Cardiac fibroblast (primary cell): ENCODE results near the gene PPFIA1.

ENCODE experiments used
- DNase-seq, 2 donors: peaks; one replicate each; pipeline versions ENCODE4 v3.0.0 to v3.0.0-alpha.2; 2010; ENCODE audit warnings: low read depth in 2 of 2
- H3K4me3 ChIP-seq, 2 donors: replicated peaks in 1 of 2; 1 replicate in 1 of 2; 2 replicates in 1 of 2; pipeline ENCODE4 v1.5.1; 2011; ENCODE audit warnings: low read depth in 2 of 2, low read length in 2 of 2, mild to moderate bottlenecking in 2 of 2, moderate library complexity in 1 of 2
- CTCF ChIP-seq: IDR thresholded peaks from one replicate; pipeline ENCODE4 v1.5.1; 2011; ENCODE audit warnings: low read depth, mild to moderate bottlenecking, low read length, inconsistent platforms

PPFIA1 gene

GRCh38 chr11:70241709-70242108 is 28.8 kb upstream of the PPFIA1 start:
- no peak for TF ChIP-seq CTCF
- no peak for DNase-seq
- H3K4me3 ChIP-seq, result no peak overlapping the region

- H3K4me3 ChIP-seq, result no peak overlapping the region
- no peak for TF ChIP-seq CTCF
Measured at GRCh38 chr11:70242885-70243284, 27.6 kb upstream of the PPFIA1 start.

GRCh38 chr11:70243912-70244652 is 26.4 kb upstream of the PPFIA1 start:
- DNase-seq, result peak; percentile 47 to 71
- H3K4me3 ChIP-seq, result no peak overlapping the region

More at GRCh38 chr11:70242885-70243284, 27.6 kb upstream of the PPFIA1 start:
- DNase-seq, result no peak

GRCh38 chr11:70244698-70245097 is 25.8 kb upstream of the PPFIA1 start:
- no peak for TF ChIP-seq CTCF
- no peak overlapping the region for H3K4me3 ChIP-seq
- DNase-seq, result peak; percentile 80 to 97

More at GRCh38 chr11:70243912-70244652, 26.4 kb upstream of the PPFIA1 start:
- TF ChIP-seq CTCF, result no peak

GRCh38 chr11:70246196-70246595 is 24.3 kb upstream of the PPFIA1 start:
- TF ChIP-seq CTCF, result no peak
- no peak overlapping the region for H3K4me3 ChIP-seq
- peak in 1 of 2 donors; percentile 42 for DNase-seq

- DNase-seq, result peak in 1 of 2 donors; percentile 34
- H3K4me3 ChIP-seq, result no peak overlapping the region
- TF ChIP-seq CTCF, result no peak
Measured at GRCh38 chr11:70247042-70247709, 23.3 kb upstream of the PPFIA1 start.
